ENCODE measurements around the gene TNFAIP1. TPM values are rescaled to one million over a fixed set of nuclear protein-coding genes. Genes with fewer than 3 reads are reported as not detected.

The TNFAIP1 gene
- polyA plus RNA-seq, 1 donor (not counting 4 experiments of a cell fraction or from before 2014, with no cell fraction given): 84.6 TPM

GRCh38 chr17:28372945-28373274 lies 37.3 kb downstream of the TNFAIP1 start:
- no peak overlapping the region for H3K4me3 ChIP-seq (ENCODE audit: control insufficient read depth in 2 of 3, extremely low read depth in 1 of 3, insufficient read depth in 2 of 3, low read depth in 1 of 3, low read length in 3 of 3)
- H3K79me2 ChIP-seq (ENCODE audit: control insufficient read depth, insufficient read depth, low read length): no peaks in the 10 kb centered on the region
- no peaks in the 10 kb centered on the region for H3K36me3 ChIP-seq (ENCODE audit: control insufficient read depth in 2 of 2, extremely low read depth in 1 of 2, insufficient read depth in 2 of 2, low read length in 2 of 2)
- dilution Hi-C loops (cut with MboI; ENCODE audit: extremely low pct_ligation_motif_present, low sequenced_read_pairs): no loop called here
- no peaks in the 10 kb centered on the region for H3K9me3 ChIP-seq (ENCODE audit: control insufficient read depth, low read depth, low read length)
- no peak overlapping the region for H3K9ac ChIP-seq (ENCODE audit: control insufficient read depth, extremely low read depth, insufficient read depth, low read length)
- H3K4me2 ChIP-seq (ENCODE audit: control insufficient read depth, extremely low read depth, insufficient read depth, low read depth, low read length): no peak overlapping the region
- no peak for DNase-seq (ENCODE audit: low read depth, low spot score)
- peaks cover 8% of the 10 kb centered on the region for H3K4me1 ChIP-seq (ENCODE audit: control insufficient read depth, extremely low read depth, insufficient read depth, low read length)
- no peak for FAIRE-seq
- no peaks in the 10 kb centered on the region for H4K20me1 ChIP-seq (ENCODE audit: control insufficient read depth, extremely low read depth, insufficient read depth, low read length)
- no peak overlapping the region for H3K27ac ChIP-seq (ENCODE audit: control insufficient read depth, insufficient read depth, low read length)
- no peak overlapping the region for H2AFZ ChIP-seq (ENCODE audit: control insufficient read depth, low read length)
- no peaks in the 10 kb centered on the region for H3K9me1 ChIP-seq (ENCODE audit: control insufficient read depth, extremely low read depth, insufficient read depth, low read length)
- H3K27me3 ChIP-seq (ENCODE audit: control insufficient read depth, extremely low read depth, insufficient read depth, low read length): peaks cover 18% of the 10 kb centered on the region
- no peak for TF ChIP-seq CTCF (optimal IDR thresholded peaks at IDR 0.05 in 1 of 3, IDR thresholded peaks at IDR 0.05 in 1 of 3, conservative IDR thresholded peaks at IDR 0.05 in 1 of 3; ENCODE audit: extremely low read depth in 1 of 3, insufficient read depth in 2 of 3, low read length in 3 of 3)
- TF ChIP-seq EZH2 (IDR thresholded peaks at IDR 0.05; ENCODE audit: low read length): no peak

DNA sequence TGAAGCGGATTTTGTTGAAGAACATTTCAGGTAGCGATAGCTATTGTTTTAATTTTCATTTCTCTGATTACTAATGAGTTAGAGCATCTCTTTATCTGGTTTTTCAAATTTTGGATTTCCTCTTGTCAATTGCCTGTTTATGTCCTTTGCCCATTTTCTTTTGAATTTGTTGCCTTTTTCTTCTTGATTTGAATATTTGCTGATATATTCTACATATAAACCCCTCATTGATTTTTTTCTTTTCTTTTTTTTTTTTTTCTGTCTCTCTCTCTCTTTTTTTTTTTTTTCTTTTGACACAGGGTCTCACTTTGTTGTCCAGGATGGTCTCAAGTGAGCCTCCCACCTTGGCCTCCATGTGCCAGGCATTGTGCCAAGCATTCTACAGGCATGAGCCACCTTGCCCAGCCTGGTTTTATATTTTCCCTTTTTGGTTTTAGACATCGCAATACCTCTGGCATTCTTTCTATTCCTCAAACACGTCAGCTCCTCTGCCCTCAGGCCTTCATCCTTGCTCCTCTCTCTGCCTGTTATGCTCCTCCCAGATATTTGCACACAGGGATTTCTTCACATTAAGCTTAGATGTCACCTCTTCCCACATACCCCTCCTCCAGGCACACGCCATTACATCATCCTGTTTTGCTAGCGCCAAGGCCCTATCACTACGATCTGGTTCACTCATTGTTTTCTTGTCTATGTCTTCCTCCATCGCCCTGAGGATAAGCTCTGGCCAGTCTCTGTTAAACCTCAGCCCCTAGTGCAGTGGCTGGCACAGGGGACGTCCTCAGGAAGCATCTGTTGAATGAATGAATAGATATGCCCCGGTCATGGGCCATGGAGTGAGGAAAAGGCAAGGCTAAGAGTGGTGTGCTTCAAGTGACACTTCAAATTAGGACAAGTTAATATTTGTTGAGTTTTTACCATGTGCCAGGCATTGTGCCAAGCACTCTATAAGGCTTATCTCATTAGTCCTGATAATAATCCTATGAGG lies 44.5 kb downstream of the TNFAIP1 start:
- Histone ChIP-seq H3K9me1 (ENCODE audit: control insufficient read depth, extremely low read depth, insufficient read depth, low read length) (no peaks in the 10 kb centered on the region), H3K27ac (ENCODE audit: control insufficient read depth, insufficient read depth, low read length) (peak overlapping the region; percentile 15), H3K36me3 (ENCODE audit: control insufficient read depth in 2 of 2, extremely low read depth in 1 of 2, insufficient read depth in 2 of 2, low read length in 2 of 2) (no peaks in the 10 kb centered on the region), H3K9ac (ENCODE audit: control insufficient read depth, extremely low read depth, insufficient read depth, low read length) (no peak overlapping the region), H2AFZ (ENCODE audit: control insufficient read depth, low read length) (no peak overlapping the region), H3K27me3 (ENCODE audit: control insufficient read depth, extremely low read depth, insufficient read depth, low read length) (peaks cover 36% of the 10 kb centered on the region), H3K79me2 (ENCODE audit: control insufficient read depth, insufficient read depth, low read length) (no peaks in the 10 kb centered on the region), H4K20me1 (ENCODE audit: control insufficient read depth, extremely low read depth, insufficient read depth, low read length) (no peaks in the 10 kb centered on the region), H3K4me3 (ENCODE audit: control insufficient read depth in 2 of 3, extremely low read depth in 1 of 3, insufficient read depth in 2 of 3, low read depth in 1 of 3, low read length in 3 of 3) (no peak overlapping the region), H3K9me3 (ENCODE audit: control insufficient read depth, low read depth, low read length) (no peaks in the 10 kb centered on the region), H3K4me1 (ENCODE audit: control insufficient read depth, extremely low read depth, insufficient read depth, low read length) (peaks cover 23% of the 10 kb centered on the region), H3K4me2 (ENCODE audit: control insufficient read depth, extremely low read depth, insufficient read depth, low read depth, low read length) (peak overlapping the region; percentile 35)
- peak; percentile 96 for FAIRE-seq
- dilution Hi-C loops (cut with MboI; ENCODE audit: extremely low pct_ligation_motif_present, low sequenced_read_pairs): no loop called here
- TF ChIP-seq EZH2 (IDR thresholded peaks at IDR 0.05; ENCODE audit: low read length) (no peak), CTCF (optimal IDR thresholded peaks at IDR 0.05 in 1 of 3, IDR thresholded peaks at IDR 0.05 in 1 of 3, conservative IDR thresholded peaks at IDR 0.05 in 1 of 3; ENCODE audit: extremely low read depth in 1 of 3, insufficient read depth in 2 of 3, low read length in 3 of 3) (no peak)
- peak; percentile 98 for DNase-seq (ENCODE audit: low read depth, low spot score)
